Measurements from ENCODE around the gene NPHP4.

DNA sequence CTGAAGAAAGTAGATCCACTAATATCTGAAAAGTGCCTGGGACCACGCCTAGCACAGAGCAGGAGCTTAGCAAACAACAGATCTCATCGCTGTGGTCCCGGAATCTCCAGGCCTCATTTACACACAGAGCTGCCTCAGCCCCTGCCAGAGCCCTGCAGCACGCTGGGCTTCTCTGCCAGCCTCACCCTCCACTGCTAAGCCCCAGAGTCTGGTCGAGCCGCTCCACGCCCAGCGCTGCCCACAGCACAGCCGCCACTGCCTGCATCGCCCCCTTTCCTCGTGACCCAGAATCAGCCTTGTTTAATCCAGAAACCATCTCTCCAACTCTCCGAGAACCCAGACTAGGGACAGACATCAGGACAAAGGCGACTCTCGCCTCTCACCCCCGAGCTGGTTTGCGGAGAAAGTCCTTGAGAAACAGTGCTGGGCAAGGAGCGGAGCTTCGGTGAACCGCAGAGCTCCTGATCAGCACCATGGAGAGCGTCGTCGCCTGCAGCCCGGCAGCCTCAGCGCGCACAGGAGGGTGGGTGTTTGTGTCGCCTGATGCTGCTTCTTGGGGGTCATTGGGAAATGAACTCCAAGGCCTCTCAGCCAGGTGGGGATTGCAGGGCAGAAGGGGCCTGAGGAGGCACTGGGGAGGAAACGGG lies 145.1 kb downstream of the NPHP4 start:
- TF ChIP-seq, protein P1, sequence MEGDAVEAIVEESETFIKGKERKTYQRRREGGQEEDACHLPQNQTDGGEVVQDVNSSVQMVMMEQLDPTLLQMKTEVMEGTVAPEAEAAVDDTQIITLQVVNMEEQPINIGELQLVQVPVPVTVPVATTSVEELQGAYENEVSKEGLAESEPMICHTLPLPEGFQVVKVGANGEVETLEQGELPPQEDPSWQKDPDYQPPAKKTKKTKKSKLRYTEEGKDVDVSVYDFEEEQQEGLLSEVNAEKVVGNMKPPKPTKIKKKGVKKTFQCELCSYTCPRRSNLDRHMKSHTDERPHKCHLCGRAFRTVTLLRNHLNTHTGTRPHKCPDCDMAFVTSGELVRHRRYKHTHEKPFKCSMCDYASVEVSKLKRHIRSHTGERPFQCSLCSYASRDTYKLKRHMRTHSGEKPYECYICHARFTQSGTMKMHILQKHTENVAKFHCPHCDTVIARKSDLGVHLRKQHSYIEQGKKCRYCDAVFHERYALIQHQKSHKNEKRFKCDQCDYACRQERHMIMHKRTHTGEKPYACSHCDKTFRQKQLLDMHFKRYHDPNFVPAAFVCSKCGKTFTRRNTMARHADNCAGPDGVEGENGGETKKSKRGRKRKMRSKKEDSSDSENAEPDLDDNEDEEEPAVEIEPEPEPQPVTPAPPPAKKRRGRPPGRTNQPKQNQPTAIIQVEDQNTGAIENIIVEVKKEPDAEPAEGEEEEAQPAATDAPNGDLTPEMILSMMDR (IDR thresholded peaks at IDR 0.05 in 4 of 5, conservative IDR thresholded peaks at IDR 0.05 in 1 of 5) = no peak
- no peak for TF ChIP-seq POLR2A (IDR thresholded peaks at IDR 0.05)
